NCI-H2081 (cell line): ENCODE data around the gene LRP1B.

ENCODE experiments used
- DNase-seq, 2 experiments: peaks; one replicate each; lab custom pipeline; 2025; lab: John Stamatoyannopoulos, UW

Gene LRP1B

GRCh38 chr2:140247451-140248195 is 1883.2 kb downstream of the LRP1B start:
- DNase-seq = no peak

GRCh38 chr2:140246957-140247356 is 1883.9 kb downstream of the LRP1B start:
- DNase-seq = no peak

GRCh38 chr2:140246058-140246457 is 1884.8 kb downstream of the LRP1B start:
- no peak for DNase-seq

GRCh38 chr2:140242889-140243288 is 1887.9 kb downstream of the LRP1B start:
- no peak for DNase-seq

- no peak for DNase-seq
Measured at GRCh38 chr2:140234116-140234515, 1896.7 kb downstream of the LRP1B start.

- DNase-seq = no peak
Measured at GRCh38 chr2:140210963-140211362, 1919.9 kb downstream of the LRP1B start.

GRCh38 chr2:140205093-140205492 is 1925.7 kb downstream of the LRP1B start:
- DNase-seq = no peak

GRCh38 chr2:140203347-140203746 is 1927.5 kb downstream of the LRP1B start:
- no peak for DNase-seq

GRCh38 chr2:140201572-140201971 is 1929.2 kb downstream of the LRP1B start:
- DNase-seq = no peak

- DNase-seq = no peak
Measured at GRCh38 chr2:140200764-140201163, 1930.1 kb downstream of the LRP1B start.

GRCh38 chr2:140200307-140200706 is 1930.5 kb downstream of the LRP1B start:
- DNase-seq = no peak

- DNase-seq = no peak
Measured at GRCh38 chr2:140199312-140199711, 1931.5 kb downstream of the LRP1B start.

GRCh38 chr2:140187086-140187485 is 1943.7 kb downstream of the LRP1B start:
- DNase-seq = no peak

- DNase-seq = no peak
Measured at GRCh38 chr2:140186313-140186712, 1944.5 kb downstream of the LRP1B start.

- no peak for DNase-seq
Measured at GRCh38 chr2:140185076-140185475, 1945.7 kb downstream of the LRP1B start.

- DNase-seq = no peak
Measured at GRCh38 chr2:140183056-140183765, 1947.6 kb downstream of the LRP1B start.
